ENCODE results near the gene EXOSC5. TPM values are rescaled to one million over a fixed set of nuclear protein-coding genes. Genes with fewer than 3 reads are reported as not detected.

Gene EXOSC5
- polyA plus RNA-seq, 3 donors: 16.8 to 20.1 (median 17.4) TPM

Other genes starting within 250 kb of the EXOSC5 start
- under 1 TPM; 0.25 to 0.86 (median 0.82) TPM for gene CYP2S1, start 204.1 kb downstream of the EXOSC5 start, polyA plus RNA-seq (ENCODE audit: insufficient read length in 3 of 3)
- 10 to 100 TPM; 31.6 to 37.6 (median 34.5) TPM for gene AXL, start 178.1 kb downstream of the EXOSC5 start, polyA plus RNA-seq (ENCODE audit: insufficient read length in 3 of 3)
- 100 to 1,000 TPM; 200 to 215 (median 202) TPM for gene HNRNPUL1, start 133.0 kb downstream of the EXOSC5 start, polyA plus RNA-seq (ENCODE audit: insufficient read length in 3 of 3)
- 10 to 100 TPM; 30.9 to 37.8 (median 32.5) TPM for gene CCDC97, start 87.2 kb downstream of the EXOSC5 start, polyA plus RNA-seq (ENCODE audit: insufficient read length in 3 of 3)
- gene TGFB1, start 43.4 kb downstream of the EXOSC5 start, polyA plus RNA-seq (ENCODE audit: insufficient read length in 3 of 3): 10 to 100 TPM; 24.4 to 35.0 (median 32.8) TPM
- gene B9D2, start 33.2 kb downstream of the EXOSC5 start, polyA plus RNA-seq (ENCODE audit: insufficient read length in 3 of 3): 10 to 100 TPM in 1 of 3 donors, 1 to 10 TPM in 2; 5.8 to 10.4 (median 9.4) TPM
- 10 to 100 TPM; 13.2 to 27.3 (median 13.6) TPM for gene TMEM91, start 20.8 kb downstream of the EXOSC5 start, polyA plus RNA-seq (ENCODE audit: insufficient read length in 3 of 3)
- 10 to 100 TPM; 28.6 to 45.9 (median 43.9) TPM for gene BCKDHA, start 459 bp upstream of the EXOSC5 start, polyA plus RNA-seq (ENCODE audit: insufficient read length in 3 of 3)
- 1 to 10 TPM; 2.1 to 3.9 (median 3.3) TPM for gene B3GNT8, start 30.0 kb upstream of the EXOSC5 start, polyA plus RNA-seq (ENCODE audit: insufficient read length in 3 of 3)
- 10 to 100 TPM; 50.5 to 73.2 (median 59.1) TPM for gene DMAC2, start 42.6 kb upstream of the EXOSC5 start, polyA plus RNA-seq (ENCODE audit: insufficient read length in 3 of 3)
- 1 to 10 TPM; 4.2 to 7.2 (median 6.2) TPM for gene ERICH4, start 45.8 kb upstream of the EXOSC5 start, polyA plus RNA-seq (ENCODE audit: insufficient read length in 3 of 3)
- gene CEACAM21, start 178.8 kb upstream of the EXOSC5 start, polyA plus RNA-seq (ENCODE audit: insufficient read length in 3 of 3): 1 to 10 TPM; 1.3 to 1.8 (median 1.4) TPM
- under 1 TPM in 1 of 3 donors, not detected in 2; 0.12 TPM for gene CEACAM4, start 229.7 kb upstream of the EXOSC5 start, polyA plus RNA-seq (ENCODE audit: insufficient read length in 3 of 3)

Measured in renal cortex interstitium (tissue), 3 donors.